NCI-H1048 (cell line): ENCODE data around the gene AP1S1.
"Not testable (repeated sequence)": the region's sequence is repeated elsewhere in the genome, so short reads cannot be mapped to it uniquely, and the experiment has no call there.

Experiments used
- DNase-seq: peaks from one replicate; lab custom pipeline; 2025; lab: John Stamatoyannopoulos, UW

AP1S1 gene

DNA sequence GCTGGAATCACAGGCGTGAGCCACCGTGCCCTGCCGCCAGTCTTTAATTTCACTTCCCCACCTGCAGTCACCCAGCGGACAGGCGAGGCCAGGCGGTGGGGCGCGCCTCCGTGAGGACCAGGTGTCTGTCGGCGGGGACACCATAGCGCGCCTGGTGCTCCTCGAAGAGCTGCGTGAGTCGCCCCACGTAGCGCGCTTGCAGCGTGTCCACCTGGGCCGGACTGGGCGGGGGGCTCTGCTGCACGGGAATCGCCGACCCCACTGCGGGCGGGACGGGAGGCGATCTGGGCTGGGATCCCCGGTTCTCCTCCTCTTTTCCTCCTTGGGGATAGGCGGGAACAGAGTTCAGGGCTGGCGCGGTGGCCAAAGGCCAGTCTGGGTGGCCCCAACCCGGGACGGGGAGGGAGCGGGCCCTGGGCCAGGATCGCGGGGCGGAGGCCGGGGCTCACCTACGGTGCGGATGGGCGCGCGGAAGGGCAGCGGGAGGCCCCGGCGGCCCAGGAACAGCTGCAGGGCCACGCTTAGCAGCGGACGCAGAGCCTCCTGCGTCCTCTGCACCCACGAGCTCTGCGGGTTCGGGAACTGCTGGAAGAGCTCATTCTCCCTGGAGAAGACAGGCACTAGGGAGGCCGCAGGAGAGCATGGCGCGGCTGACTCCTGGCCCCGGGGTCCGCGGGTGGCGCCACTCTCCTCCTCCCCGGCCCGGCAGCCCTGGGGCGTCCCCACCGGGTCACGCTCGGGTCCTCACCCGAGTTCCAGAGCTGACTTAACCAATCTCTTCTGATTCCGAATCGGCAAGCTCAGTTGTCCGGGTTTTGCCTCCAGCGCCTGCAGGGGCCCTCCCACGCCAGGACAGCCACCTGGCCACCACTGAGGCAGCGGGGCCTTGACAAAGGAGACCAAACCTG is 47.7 kb downstream of the AP1S1 start:
- DNase-seq = no peak

GRCh38 chr7:101202603-101202918 is 48.3 kb downstream of the AP1S1 start:
- no peak for DNase-seq

- DNase-seq = not testable (repeated sequence)
Measured at GRCh38 chr7:101203740-101204738, 49.8 kb downstream of the AP1S1 start.

- no peak for DNase-seq
Measured at GRCh38 chr7:101205901-101206664, 51.8 kb downstream of the AP1S1 start.

- no peak for DNase-seq
Measured at GRCh38 chr7:101206665-101207042, 52.4 kb downstream of the AP1S1 start.

GRCh38 chr7:101207459-101207858 is 53.2 kb downstream of the AP1S1 start:
- DNase-seq = no peak

DNA sequence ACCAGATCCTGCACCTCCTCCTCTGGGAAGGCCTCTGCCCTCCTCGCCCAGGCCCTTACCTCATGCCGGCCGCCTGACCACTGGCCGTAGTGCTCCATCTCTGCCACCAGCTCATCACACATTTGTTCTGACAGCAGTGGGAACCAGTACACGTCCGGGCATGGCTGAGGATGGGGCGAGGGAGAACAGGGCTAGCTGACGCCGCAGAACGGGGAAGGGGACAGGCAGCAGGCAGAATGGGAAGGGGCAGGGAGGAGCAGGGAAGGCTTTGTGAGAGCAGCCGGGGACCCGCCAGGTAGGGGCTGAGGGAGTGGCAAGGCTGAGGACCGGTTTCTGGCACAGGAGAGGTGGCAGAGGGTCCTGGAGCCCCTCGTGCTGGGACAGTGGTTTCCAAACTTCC is 54.5 kb downstream of the AP1S1 start:
- no peak for DNase-seq

GRCh38 chr7:101210143-101210542 is 55.9 kb downstream of the AP1S1 start:
- no peak for DNase-seq
